GM13977 (cell line): Measurements from ENCODE around the gene RASL10A.
"Not testable (repeated sequence)": the region's sequence is repeated elsewhere in the genome, so short reads cannot be mapped to it uniquely, and the experiment has no call there.

Source experiments
- DNase-seq: peaks from one replicate; pipeline ENCODE4 v3.0.0; 2012; ENCODE audit warnings: low spot score
- CTCF ChIP-seq: IDR thresholded peaks from 2 replicates; pipeline ENCODE4 v1.5.1; 2012; ENCODE audit warnings: mild to moderate bottlenecking, control low read depth; ENCODE audit not compliant: insufficient read depth; ENCODE audit errors: extremely low read depth, missing control alignments
- in situ Hi-C: fragments of 300-500 bp; cut with MboI; formaldehyde crosslinking; loops from one replicate; pipeline ENCODE4 v1.12.0; 2022; ENCODE audit warnings: low sequenced_read_pairs, low pct_unique_long_range_greater_than_20kb, mixed read lengths, inconsistent platforms; ENCODE audit not compliant: unreplicated experiment

Gene RASL10A

GRCh38 chr22:29351891-29352290 is 36.4 kb upstream of the RASL10A start:
- in situ Hi-C loops, result no loop called here
- no peak for TF ChIP-seq CTCF
- DNase-seq, result no peak

GRCh38 chr22:29351042-29351441 is 35.5 kb upstream of the RASL10A start:
- no peak for TF ChIP-seq CTCF
- no peak for DNase-seq
- in situ Hi-C loops, result no loop called here

GRCh38 chr22:29348956-29349355 is 33.5 kb upstream of the RASL10A start:
- DNase-seq, result no peak
- TF ChIP-seq CTCF, result no peak
- in situ Hi-C loops, result no loop called here

DNA sequence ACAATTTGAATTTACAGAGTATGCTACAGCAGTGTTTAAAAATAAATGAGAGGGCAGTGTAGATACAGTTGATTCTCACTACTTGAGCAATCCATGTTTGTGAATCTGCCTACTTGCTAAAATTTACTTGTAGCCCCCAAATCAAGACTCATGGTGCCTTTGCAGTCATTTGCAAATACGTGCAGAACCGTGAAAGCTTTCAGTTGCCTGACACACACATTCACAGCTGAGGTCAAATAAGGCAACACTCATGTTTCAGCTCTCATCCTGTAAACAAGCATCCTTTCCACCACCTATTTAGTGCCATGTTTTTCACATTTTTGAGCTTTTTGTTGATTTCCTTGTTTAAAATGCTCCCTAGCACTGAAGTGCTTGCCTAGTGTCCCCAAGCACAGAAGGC is 32.5 kb upstream of the RASL10A start:
- in situ Hi-C loops, result no loop called here
- no peak for DNase-seq
- no peak for TF ChIP-seq CTCF

DNA sequence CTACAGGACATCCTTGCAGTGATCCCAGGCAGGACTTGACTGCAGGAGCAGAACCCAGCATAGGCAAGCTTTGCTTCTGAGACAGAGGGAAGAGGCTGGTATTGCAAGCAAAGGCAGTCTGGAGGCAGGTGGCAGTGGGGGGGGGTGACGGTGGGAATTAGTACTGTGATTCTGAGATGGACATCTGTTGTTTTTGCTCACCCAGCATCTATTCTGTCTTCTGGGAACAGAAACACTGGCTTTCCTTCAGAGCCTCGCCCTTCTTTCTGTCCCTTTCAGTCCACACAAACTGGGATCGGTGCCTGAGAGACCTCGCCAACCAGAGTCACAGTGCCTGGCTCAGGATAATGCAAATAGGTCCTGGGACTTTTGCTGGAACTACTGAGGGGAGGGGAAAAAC is 31.2 kb upstream of the RASL10A start:
- in situ Hi-C loops, result no loop called here
- TF ChIP-seq CTCF, result no peak
- DNase-seq, result no peak

GRCh38 chr22:29345932-29346331 is 30.4 kb upstream of the RASL10A start:
- no peak for TF ChIP-seq CTCF
- in situ Hi-C loops, result no loop called here
- DNase-seq, result no peak

DNA sequence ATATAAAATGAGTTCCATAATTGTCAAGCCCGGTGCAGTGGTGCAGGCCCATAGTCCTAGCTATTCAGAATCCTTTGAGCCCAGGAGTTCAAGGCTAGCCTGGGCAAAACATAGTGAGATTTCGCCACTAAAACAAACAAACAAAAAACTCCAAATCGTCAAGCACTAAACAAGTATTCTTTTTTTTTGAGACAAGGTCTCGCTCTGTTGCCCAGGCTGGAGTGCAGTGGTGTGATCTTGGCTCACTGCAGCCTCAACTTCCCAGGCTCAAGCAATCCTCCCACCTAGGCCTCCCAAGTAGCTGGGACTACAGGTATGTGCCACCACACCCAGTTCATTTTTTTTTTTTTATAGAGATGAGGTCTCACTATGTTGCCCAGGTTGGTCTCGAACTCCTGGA is 29.4 kb upstream of the RASL10A start:
- in situ Hi-C loops, DNase-seq: not testable (repeated sequence)
